HG02798 (cell line): ENCODE results near the gene PODN.

Experiments
- ATAC-seq: cut with Tn5 transposase; IDR thresholded peaks from one replicate; pipeline ENCODE4 v1.9.1; 2021; ENCODE audit warnings: mild to moderate bottlenecking; ENCODE audit not compliant: unreplicated experiment, poor library complexity

The PODN gene

GRCh38 chr1:53049574-53049967 lies 12.4 kb upstream of the PODN start:
- no peak for ATAC-seq

GRCh38 chr1:53050310-53050709 lies 11.7 kb upstream of the PODN start:
- ATAC-seq, result no peak

GRCh38 chr1:53051676-53052075 lies 10.3 kb upstream of the PODN start:
- no peak for ATAC-seq

GRCh38 chr1:53057127-53057526 lies 4.9 kb upstream of the PODN start:
- ATAC-seq, result no peak

GRCh38 chr1:53060579-53060978 lies 1.4 kb upstream of the PODN start:
- no peak for ATAC-seq

GRCh38 chr1:53061123-53061858 lies 722 bp upstream of the PODN start:
- ATAC-seq, result no peak

GRCh38 chr1:53062708-53063591 lies 937 bp downstream of the PODN start:
- no peak for ATAC-seq

GRCh38 chr1:53063744-53064515 lies 1.9 kb downstream of the PODN start:
- no peak for ATAC-seq

- ATAC-seq, result no peak
These were observed 3.4 kb downstream of the PODN start for GRCh38 chr1:53065391-53065790.

- ATAC-seq, result no peak
These were observed 4.5 kb downstream of the PODN start for GRCh38 chr1:53066488-53066887.

GRCh38 chr1:53066891-53067738 lies 5.1 kb downstream of the PODN start:
- ATAC-seq, result no peak

- no peak for ATAC-seq
These were observed 5.9 kb downstream of the PODN start for GRCh38 chr1:53067886-53068285.

GRCh38 chr1:53068314-53069099 lies 6.5 kb downstream of the PODN start:
- no peak for ATAC-seq

- no peak for ATAC-seq
These were observed 7.3 kb downstream of the PODN start for GRCh38 chr1:53069265-53069662.

GRCh38 chr1:53069663-53070327 lies 7.8 kb downstream of the PODN start:
- no peak for ATAC-seq

- no peak for ATAC-seq
These were observed 8.6 kb downstream of the PODN start for GRCh38 chr1:53070621-53071020.

GRCh38 chr1:53071167-53071865 lies 9.3 kb downstream of the PODN start:
- ATAC-seq, result no peak

GRCh38 chr1:53071915-53072314 lies 9.9 kb downstream of the PODN start:
- ATAC-seq, result no peak
